NCI-H2227 (cell line): ENCODE measurements around the gene CAMTA1.

ENCODE experiments used
- DNase-seq: peaks from one replicate; lab custom pipeline; 2025; ENCODE audit not compliant: unreplicated experiment; lab: John Stamatoyannopoulos, UW

CAMTA1 gene

DNA sequence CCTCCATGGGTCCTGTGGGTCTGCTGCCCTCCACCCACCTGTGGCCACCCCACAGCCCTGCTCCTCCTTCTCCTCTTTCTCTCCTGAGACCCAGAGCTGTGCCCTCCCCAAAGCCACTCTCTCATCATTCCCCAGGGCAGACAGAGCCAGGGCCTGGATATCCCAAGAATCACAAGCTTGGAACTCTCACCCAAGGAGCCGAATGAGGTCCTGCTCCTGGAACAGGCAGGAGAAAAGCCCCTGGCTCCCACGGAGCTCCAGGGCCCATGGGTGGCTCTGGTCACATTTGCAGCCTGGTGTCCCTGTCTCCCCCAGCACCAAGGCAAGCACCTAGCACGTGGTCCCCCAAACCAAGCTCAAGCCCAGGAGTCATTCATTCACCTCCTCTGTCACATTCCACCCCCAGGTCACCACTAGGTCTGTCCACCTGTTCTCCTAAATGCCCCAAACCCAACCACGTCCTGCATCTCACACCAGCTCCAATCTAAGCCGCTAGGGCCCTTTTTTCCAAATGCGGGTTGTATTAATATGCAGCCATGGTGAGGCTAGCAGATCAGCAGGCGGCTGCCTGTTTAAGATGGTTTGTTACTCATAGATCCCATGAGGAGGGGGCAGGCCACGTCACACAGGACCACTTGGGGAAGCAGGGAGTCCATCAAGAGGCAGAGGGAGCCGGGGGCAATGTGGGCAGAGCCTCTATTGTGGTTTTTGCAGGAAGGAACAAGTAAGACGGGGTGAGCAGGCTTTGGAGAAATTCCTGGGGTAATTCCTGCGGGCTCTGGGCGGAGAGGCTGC, 770.3 kb downstream of the CAMTA1 start:
- no peak for DNase-seq

DNA sequence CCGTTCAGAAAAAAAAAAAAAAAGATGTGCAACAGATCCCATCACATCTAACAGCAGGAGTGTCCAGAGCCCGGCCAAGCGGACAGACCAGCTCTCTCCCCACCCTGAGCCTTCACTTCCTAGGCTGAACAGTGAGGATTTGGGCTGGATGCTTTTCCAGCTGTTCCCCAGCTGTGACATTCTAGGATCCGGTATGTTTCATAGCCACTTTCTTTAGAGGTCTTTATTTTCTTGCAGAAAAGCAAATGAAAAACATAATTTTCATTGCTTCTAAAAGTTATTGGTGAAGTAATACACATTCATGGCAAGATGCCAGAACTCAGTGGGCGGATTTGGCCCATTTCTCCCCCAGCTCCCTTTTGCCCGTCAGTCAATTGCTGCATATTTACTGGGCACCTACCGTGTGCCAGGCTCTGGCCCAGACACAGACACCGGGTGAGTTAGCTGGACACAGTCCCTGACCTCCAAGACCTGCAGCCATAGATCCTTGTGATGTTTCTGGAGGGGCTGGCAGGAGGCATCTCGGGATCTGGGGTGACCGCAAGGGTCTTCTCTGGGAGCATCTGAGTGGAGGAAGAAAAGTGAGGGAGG, 772.1 kb downstream of the CAMTA1 start:
- DNase-seq, result no peak

DNA sequence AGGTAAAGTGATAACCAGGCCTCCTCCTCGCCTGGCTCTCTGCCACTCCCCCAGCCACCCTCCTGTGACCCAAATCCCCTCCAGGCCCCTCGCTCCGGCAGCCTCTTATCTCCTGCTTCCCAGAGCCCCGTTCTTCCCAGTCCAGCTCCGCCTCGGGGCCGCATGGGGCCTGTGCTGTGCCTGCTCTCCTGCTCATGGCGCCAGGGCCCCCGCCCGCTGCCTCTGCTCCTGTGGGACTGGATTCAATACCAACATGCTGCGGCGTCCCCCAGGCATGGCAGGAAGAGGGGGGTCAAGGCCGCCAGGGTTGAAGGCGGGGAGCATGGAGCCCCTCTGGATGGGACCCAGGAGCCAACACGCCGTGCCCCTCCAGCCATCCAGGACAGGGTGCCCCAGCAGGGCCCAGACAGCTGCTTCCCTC, 772.8 kb downstream of the CAMTA1 start:
- no peak for DNase-seq

DNA sequence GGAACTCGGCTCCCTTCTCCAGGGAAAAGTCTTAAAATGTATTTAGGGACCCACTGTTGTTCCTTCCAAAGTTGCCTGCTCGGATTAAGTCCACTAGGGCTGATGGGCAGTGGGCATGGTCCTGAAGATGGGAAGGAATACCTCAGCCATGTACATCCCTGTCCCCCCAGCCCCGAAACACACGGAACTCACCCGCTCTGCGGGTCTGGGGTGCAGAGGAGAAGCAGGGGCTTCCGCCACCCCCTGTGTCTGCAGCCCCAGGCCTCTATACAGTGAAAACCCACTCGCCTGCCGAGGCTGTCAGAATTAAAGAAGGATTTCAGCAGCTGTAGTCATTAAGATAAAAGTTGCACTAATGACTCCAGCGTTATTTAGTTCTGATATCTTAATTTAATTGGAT, 773.2 kb downstream of the CAMTA1 start:
- no peak for DNase-seq

DNA sequence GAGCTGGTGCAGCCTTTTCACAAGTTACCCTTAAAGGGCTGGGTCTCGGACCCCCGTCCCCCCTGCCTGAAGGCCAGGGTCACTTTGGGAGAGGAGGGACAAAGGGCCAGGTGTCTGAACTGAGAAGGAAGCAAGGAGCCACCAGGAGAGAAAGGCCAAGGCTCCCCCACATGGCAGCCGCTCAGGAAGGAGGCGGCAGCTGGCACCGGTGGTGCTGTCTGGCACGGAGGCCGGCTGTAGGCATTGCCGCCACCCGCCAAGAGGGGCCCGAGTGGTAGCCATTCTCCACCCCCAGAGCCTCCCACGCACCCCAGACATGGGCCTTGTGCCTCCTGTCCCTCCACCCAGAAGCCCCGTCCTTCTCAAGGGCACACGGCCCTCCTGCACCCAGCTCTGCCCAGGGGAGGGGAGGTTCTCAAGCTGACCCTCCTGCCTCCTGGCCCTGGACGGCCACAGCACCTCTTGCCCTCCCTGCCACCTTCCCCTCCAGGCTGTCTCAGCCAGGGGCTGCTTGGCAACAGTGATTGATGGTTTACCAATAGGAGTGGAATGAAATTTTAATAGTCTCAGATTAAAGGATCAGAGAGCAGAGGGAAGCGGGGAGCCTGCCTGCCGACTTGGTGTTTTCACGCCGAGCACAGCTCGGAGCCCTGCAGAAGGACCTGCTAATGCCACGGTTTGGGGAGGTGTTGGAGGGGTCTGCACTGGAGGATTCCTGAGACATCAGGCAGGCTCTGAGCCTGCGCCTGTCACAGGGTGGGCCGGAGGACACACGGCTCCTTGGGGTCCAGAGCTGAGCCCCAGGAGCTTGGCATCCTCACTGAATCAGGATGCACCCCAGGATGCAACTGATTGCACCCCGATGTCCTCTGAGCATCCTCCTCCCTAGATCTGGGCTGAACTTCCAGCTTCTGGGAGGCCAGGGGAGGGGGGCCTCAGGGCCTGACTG, 773.9 kb downstream of the CAMTA1 start:
- no peak for DNase-seq

DNA sequence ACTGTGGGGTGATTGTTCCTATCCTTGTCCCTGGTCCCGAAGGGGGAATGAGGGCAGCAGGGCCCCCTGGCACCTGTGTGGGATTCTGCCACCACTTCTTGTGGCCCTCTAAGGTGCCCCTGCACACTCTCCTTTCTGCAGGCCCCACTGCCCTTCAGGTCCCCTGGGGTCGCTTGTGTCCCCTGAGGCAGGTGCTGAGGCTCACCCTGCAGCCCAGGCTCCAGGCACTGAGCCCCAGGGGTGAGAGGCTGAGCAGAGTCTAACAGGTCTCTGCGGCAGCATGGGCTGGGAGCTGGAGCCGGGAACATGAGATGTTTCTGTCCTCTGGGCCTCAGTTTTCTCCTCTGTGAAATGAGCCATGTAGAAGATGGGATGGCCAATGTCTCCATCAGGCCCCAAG, 774.9 kb downstream of the CAMTA1 start:
- DNase-seq, result no peak

DNA sequence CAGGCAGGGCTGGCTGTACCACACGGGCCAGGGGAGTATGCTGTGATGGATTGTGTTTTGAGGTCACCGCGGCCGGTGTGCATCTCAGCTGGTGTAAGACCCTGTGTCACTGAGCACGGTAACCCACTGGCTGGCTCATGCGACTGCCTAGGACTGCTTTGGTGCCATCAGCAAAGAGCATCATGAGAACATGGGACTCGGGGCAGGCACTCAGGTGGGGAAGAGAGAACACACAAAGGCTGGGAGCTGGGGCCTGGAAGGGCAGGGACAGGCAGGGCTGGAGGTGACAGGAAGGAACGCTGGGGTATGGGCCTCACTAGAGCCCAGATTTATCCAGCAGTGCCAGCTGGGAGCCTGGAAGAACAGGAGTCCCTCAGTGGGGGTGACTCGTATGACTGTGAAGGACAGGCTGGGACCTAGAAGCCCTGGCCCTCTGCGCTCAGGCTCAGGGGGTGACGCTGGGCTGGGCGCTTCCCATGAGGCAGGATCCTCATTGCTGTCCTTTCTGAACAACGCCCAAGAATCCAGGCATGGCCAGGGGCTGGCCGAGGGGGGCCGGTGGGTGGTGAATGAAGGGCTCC, 775.4 kb downstream of the CAMTA1 start:
- DNase-seq, result no peak

DNA sequence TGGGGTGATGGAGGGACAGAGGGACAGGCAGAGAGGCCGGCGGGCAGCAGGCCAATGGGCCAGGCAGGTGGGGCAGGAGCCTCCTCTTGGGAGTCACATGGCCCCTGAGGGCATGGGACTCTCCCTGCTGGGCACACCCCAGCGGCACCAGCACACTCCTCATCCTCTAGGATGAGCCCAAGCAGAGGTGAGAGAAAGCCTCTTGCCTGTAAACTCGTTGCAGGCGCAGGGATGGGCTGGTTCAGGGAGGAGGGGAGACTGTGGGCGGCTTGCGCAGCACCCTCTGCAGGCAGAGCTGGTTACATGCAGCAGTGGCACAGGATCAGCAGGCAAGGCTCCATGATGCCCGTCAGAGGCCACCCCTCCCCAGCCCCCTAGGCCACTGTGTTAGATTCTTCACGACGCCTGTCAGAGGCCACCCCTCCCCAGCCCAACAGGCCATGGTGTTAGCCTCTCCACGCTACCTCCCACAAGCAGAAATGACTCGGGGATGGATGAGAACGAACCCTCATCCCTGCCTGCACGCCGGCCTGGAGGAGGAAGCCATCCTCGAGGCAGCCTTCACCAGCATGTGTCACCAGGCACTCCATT, 776.2 kb downstream of the CAMTA1 start:
- DNase-seq, result no peak

DNA sequence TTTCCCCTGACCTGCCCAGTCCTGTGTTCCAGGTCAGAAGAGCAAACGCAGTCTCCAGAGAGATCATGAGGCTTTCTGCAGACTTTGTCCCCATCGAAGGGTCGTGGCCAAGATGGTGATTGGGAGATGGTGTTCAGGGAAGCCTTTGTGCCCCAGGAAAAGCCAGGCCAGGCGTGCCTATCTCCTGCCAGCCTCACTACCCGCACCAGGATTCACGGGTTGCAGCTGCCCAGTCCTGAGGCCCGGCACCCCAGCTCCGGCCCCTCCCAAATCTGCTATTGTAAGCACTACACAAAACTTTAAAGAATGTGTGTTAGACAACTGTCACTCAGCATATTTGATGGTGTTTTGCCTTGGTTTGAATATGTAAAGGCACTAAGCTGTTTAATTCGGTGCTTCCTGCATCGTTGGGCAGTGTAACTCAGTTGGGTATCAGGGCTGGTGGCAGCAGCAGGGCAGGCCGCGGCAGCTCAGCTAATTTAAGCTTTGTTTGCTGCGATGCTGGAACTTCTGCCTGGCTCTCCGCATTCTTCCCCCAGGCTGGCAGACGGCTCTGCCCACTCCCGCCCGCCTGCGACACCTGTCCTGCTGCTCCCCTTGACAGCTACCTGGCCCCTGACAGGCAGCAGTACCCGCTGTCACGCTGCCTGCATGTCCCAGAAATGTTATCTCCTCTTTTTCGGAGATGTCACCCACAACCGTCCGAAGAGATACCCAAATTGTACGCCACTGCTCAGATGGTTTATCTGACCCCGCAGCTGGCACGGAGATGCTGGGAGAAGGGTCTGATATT, 776.9 kb downstream of the CAMTA1 start:
- no peak for DNase-seq

DNA sequence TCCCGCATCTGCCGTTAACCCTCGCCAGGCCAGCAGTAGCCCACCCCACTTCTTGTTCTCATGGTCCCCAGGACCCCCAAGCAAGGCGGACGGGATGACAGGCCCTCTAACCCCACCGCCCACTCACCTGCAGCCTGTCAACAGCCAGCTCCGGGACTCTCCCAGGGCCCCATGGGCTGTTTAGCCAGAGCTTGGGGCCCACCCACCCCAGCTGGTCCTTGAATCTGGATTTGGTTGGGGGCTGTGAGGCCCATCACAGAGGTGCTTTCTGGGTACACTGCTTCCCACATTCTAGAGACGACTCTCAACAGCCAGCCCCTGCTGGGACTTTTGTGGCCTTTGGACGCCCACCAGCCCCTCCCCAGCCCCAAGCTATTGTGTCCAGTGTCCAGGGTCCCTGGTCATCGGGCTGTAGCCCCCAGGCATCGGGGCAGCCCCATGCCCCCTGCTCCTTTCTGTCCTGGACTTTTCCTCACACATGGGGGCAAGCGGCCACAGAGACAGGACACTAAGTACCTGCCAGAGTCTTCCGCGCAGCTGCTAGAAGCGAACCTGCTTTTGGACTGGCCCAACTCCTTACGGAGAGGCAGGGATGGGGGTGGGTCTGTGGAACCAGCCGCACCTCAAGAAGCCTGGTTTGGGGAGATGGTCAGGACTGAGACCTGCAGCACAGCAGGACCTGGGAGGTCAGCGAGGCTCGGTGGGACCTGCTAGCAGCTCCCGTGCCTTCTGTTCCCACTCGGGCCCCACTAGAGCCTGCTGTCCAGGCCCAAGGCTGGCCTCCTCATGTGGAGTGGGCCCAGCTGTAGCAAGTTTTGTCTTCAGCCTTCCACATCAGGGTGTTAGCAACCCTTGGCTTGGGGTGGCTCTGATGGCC, 777.7 kb downstream of the CAMTA1 start:
- DNase-seq, result no peak

DNA sequence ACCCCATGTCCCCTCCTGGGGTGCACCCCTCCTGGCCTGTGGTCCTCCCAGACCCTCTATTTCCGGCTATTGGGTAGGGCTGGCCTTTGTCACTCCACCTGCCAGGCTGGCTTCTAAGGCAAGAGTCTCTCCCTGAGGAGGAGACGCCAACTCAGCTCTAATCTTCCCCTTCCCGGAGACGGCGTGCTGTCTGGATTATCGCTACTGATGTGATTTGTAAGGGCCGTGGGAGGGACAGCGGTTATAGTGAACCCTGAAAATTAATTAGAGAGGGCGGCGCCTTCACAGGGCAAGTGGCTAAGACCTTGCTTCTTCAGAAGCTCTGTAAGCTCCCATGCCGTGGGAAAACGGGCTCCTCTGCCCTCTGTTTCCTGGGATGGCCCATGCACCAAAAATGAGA, 778.9 kb downstream of the CAMTA1 start:
- DNase-seq, result no peak

DNA sequence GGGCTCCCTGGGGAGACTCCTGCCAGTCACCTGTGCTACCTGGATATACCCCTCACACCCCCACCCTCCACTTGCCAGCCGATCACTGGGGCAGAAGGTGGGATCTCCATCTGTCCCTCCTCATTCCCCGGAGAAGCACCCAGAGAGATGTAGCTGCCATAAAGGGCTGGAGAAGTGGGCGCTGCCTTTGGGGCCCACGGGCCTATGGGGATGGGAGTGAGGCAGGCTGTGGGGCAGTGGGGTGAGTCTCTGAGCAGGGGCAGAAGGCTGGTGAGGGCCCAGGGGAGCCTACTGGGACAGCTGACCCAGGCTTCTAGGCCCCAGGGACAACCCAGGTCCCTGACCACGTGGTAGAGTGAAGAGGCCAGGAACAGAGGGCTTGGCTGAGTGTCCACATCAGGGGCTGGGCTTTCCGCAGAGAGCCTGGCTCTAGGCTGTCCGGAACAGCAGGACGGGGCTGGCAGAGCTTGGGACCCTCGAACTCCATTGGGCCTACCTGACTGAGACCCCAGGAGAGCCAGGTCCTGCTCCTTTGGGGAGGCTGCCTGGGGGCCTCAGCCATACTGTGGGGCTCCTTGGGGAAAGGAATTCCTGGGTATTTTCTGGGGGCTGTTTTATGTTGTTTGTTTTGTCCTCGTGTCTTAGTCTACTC, 780.0 kb downstream of the CAMTA1 start:
- no peak for DNase-seq

DNA sequence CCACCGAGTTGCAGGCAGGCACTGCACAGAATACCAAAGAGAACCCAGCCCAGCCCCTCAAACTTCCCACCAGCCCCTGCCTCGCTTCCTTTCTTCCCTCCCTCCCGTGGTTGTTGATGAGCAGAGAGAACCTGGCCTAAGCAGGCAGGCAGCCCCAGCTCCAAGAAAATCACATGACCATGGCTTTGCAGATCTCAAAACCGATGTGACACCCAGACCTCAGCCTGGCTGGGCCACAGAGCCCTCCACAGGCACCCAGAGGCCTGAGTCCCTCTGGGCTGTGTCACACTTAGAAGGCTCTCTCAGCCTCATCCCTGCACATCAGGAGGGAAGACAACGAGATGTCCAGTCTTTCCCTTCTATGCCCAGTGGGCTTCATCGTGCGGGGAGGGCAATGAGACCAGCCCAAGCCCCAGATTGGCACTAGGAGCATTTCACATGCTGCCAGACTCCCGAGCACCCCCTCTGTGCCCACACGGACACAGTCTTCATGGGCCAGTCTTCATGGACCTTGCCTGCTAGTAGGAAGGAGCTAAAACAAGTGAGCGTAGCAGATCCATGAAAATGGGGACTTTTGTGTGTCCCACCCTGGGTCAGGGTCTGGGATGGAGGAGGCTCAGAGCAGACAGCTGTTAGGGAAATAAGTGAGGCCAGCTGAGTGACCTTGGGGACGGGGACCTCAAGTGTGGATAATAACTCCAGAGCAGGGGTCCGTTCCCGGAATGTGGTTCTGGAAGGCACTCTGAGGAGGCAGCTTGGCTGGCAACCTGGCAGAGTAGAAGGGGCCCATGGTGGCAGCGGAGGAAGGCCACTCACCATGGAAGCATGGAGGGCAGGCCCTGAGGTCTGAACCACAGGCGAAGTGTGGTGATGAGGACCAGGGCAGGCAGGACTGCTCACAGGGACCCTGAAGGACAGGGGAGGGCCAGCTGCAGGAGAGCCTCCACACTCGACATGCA, 781.4 kb downstream of the CAMTA1 start:
- no peak for DNase-seq

DNA sequence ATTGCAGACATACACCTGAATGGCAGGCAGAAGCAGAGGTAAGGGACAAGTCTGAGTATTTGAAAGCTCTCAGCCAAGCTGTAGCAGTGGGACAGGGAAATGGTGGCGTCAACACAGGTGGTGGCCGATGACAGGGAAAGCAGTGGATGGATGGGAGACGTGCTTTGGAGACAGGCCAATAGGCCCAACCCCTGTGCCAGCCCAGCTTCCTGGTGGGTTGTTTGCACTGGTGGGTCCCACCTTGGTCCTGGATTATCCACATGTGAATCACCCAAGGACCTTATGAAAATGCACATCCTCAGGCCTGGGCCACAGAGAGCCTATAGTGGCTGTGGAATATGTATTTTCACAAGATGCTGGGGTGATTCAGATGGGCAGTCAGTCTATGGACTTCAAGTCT, 782.1 kb downstream of the CAMTA1 start:
- DNase-seq, result no peak

DNA sequence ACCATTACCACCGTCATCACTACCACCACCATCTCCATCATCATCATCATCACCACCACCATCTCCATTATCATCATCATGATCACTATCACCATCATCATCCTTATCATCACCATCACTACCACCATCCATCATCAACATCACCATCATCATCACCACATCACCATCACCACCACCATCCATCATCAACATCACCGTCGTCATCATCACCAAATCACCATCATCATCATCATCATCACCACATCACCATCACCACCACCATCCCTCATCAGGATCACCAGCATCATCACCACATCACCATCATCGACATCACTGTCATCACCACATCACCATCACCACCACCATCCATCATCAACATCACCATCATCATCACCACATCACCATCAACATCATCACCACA, 782.8 kb downstream of the CAMTA1 start:
- no peak for DNase-seq

DNA sequence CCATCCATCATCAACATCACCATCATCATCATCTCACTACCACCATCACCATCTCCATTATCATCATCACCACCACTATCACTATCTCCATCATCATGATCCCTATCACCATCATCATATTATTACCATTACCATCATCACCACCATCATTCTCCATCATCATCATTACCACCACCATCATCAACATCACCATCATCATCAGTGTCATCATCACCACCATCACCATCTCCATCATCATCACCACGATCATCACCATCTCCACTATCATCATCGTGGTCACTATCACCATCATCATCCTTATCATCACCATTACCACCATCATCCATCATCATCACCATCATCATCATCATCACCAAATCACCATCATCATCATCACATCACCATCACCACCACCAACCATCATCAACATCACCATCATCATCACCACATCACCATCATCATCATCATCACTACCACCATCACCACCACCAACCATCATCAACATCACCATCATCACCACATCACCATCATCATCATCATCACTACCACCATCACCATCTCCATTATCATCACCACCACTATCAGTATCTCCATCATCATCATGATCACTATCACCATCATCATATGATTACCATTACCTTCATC, 783.8 kb downstream of the CAMTA1 start:
- DNase-seq, result no peak

DNA sequence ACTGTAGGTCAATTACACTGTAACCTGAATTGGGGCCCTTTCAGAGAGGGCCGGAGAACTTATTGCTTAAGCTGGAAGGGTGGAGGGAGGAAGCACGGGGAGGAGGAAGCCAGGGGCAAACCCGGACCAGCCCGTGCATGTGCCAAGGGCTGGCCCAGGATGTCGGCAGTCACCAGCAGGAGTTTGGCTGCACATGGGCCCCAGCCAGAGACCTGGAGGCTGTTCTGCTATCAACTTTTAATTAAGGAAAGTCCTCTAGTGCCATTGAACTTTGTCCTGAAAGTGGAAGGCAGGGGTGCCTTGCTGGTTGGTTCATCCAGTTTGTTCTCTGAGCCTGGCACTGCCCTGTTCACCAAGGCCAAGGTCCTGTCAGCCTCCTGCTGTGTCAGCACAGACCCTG, 785.1 kb downstream of the CAMTA1 start:
- no peak for DNase-seq
